Natural killer cell (primary cell): Measurements from ENCODE around the gene UBTD1. TPM values are rescaled to one million over a fixed set of nuclear protein-coding genes. Genes with fewer than 3 reads are reported as not detected.
A peak's percentile ranks its signal among the peaks of the same experiment; 100 is the strongest.

Experiments
- ATAC-seq, 3 donors: fragments of 150-1000 bp in 2 of 3; fragments of 200-7000 bp in 1 of 3; cut with Tn5 transposase; 1 replicate in 1 of 3; 2 replicates in 2 of 3; pipeline ENCODE4 v1.10.0; 2021; ENCODE audit warnings: mild to moderate bottlenecking in 2 of 3, moderate library complexity in 2 of 3
- DNase-seq, 2 donors: peaks; one replicate each; pipeline versions ENCODE4 v3.0.0 to v3.0.0-alpha.2; 2013 to 2021; ENCODE audit warnings: mixed read lengths in 1 of 2
- H3K27ac ChIP-seq: one replicate; pipeline ENCODE4 v1.5.1; 2013; ENCODE audit warnings: mild to moderate bottlenecking, low read length
- H3K27me3 ChIP-seq: one replicate; pipeline ENCODE4 v1.6.1; 2013; ENCODE audit warnings: low read length; ENCODE audit not compliant: control insufficient read depth, insufficient read depth
- H3K36me3 ChIP-seq: one replicate; pipeline ENCODE4 v1.6.1; 2013; ENCODE audit warnings: low read length; ENCODE audit not compliant: control insufficient read depth, insufficient read depth
- H3K4me1 ChIP-seq: one replicate; pipeline ENCODE4 v1.6.1; 2013; ENCODE audit warnings: low read length; ENCODE audit not compliant: control insufficient read depth, insufficient read depth
- H3K4me3 ChIP-seq: one replicate; pipeline ENCODE4 v1.5.1; 2013; ENCODE audit warnings: low read length
- H3K9me3 ChIP-seq: one replicate; pipeline ENCODE4 v1.6.1; 2013; ENCODE audit warnings: low read length; ENCODE audit not compliant: control insufficient read depth, insufficient read depth
- H3K27ac Mint-ChIP-seq, 2 donors: one replicate each; pipeline ENCODE4 v1.8.0; 2022; ENCODE audit warnings: mild to moderate bottlenecking in 2 of 2, mixed read lengths in 2 of 2, moderate library complexity in 1 of 2
- H3K27me3 Mint-ChIP-seq, 2 donors: one replicate each; pipeline ENCODE4 v1.8.0; 2022; ENCODE audit warnings: low read depth in 2 of 2, mixed read lengths in 2 of 2
- H3K36me3 Mint-ChIP-seq: one replicate; pipeline ENCODE4 v1.8.0; 2022; ENCODE audit warnings: mixed read lengths
- H3K4me1 Mint-ChIP-seq, 2 donors: one replicate each; pipeline ENCODE4 v1.8.0; 2022; ENCODE audit warnings: mixed read lengths in 2 of 2
- H3K4me3 Mint-ChIP-seq: one replicate; pipeline ENCODE4 v1.8.0; 2022; ENCODE audit warnings: mild to moderate bottlenecking, moderate library complexity, mixed read lengths
- H3K9me3 Mint-ChIP-seq, 2 donors: one replicate each; pipeline ENCODE4 v1.8.0; 2022; ENCODE audit warnings: mixed read lengths in 2 of 2
- CTCF ChIP-seq: fragments of 200-600 bp; IDR thresholded peaks from one replicate; pipeline ENCODE4 v1.8.0; 2022; ENCODE audit warnings: antibody characterized with exemption
- WGBS: methylation state at CpG from one replicate; pipeline ENCODE4 v1.1.7; 2013; ENCODE audit warnings: missing lambda C conversion rate; ENCODE audit not compliant: insufficient coverage; 5-methylcytosine and 5-hydroxymethylcytosine counted together
- intact Hi-C: fragments of 100-400 bp; cut with micrococcal nuclease; formaldehyde crosslinking; loops from one replicate; pipeline ENCODE4 v1.14.2; 2022
- total RNA-seq, 4 donors: library from RNA; stranded (reverse); fragments of 120-200 nt in 1 of 4; gene quantifications; one replicate each; pipeline versions ENCODE4 v1.2.3 to v1.2.4, GENCODE V29; 2013 to 2022

UBTD1 gene
- total RNA-seq, 3 donors from 2014 or later (not counting 1 experiment from before 2014, with no cell fraction given): 0.70 to 1.1 (median 0.75) TPM

DNA sequence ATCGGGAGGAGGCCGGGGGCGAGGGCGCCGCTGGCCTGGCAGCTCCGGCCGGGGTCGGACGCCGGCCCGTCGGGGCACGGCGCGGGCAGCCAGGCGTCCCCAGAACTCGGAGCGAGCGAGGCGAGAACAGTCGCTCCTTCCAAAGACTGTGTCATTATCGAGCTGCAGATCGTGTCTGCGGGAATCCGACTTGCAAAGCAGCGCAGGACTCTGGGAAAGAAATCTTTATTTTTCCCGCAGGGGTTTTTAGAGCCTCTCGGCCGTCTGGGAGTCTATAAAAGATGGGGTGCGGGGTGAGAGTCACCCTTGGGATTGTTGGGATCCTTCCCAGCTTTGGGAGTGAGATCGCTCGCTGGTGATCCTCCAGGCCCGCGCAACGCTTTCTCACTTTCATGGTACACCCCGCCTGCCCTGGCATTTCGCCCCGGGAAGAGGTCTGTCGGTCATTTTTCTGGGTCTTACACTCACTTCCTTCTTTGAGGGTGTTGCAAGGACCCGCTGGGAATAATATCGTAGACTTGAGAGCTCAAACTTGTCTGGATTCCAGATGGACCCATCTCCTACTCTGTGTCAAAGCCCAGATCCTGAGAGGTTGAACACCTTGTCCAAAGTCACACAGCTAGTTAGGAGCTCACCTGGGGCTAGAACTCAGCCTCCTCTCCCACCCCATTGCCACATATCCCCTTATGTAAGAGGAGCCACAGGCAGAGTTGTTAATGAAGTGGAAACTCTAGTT, 1.0 kb downstream of the UBTD1 start:
- no peaks in the 10 kb centered on the region for H3K36me3 Mint-ChIP-seq
- H3K27me3 Mint-ChIP-seq: peaks cover 23 to 26% of the 10 kb centered on the region in 2 donors
- WGBS: 9% methylated on average over 41 of the region's 41 CpGs
- peak overlapping the region; percentile 83 for H3K4me3 ChIP-seq
- TF ChIP-seq CTCF: no peak
- peak overlapping the region; percentile 65 for H3K4me3 Mint-ChIP-seq
- H3K9me3 ChIP-seq: no peaks in the 10 kb centered on the region
- H3K36me3 ChIP-seq: no peaks in the 10 kb centered on the region
- H3K4me1 ChIP-seq: peaks cover 7% of the 10 kb centered on the region
- H3K27me3 ChIP-seq: peaks cover 12% of the 10 kb centered on the region
- H3K27ac Mint-ChIP-seq: no peak overlapping the region
- no peak overlapping the region for H3K27ac ChIP-seq
- ATAC-seq (no peak), DNase-seq (peak in 1 of 2 donors; percentile 18)
- peaks cover 30% of the 10 kb centered on the region in 2 donors for H3K4me1 Mint-ChIP-seq
- H3K9me3 Mint-ChIP-seq: no peaks in the 10 kb centered on the region
- intact Hi-C loops: loop anchor here (2.0 to 5.0 kb wide), 3 partner anchors 72 to 143 kb away; partner anchors contain the start of genes PGAM1, PI4K2A and RRP12

- no peak overlapping the region for H3K27ac ChIP-seq
- no peak for TF ChIP-seq CTCF
- intact Hi-C loops: no loop called here
- Mint-ChIP-seq H3K4me3 (peak overlapping the region; percentile 66), H3K27ac (no peak overlapping the region), H3K27me3 (peaks cover 23 to 26% of the 10 kb centered on the region in 2 donors), H3K9me3 (no peaks in the 10 kb centered on the region), H3K36me3 (no peaks in the 10 kb centered on the region), H3K4me1 (peaks cover 24 to 27% of the 10 kb centered on the region in 2 donors)
- H3K4me3 ChIP-seq: no peak overlapping the region
- H3K27me3 ChIP-seq: peaks cover 12% of the 10 kb centered on the region
- DNase-seq: peak in 1 of 2 donors; percentile 7
- H3K4me1 ChIP-seq: peaks cover 7% of the 10 kb centered on the region
- WGBS: 70% methylated on average over 2 of the region's 2 CpGs
- no peak for ATAC-seq
- no peaks in the 10 kb centered on the region for H3K36me3 ChIP-seq
- H3K9me3 ChIP-seq: no peaks in the 10 kb centered on the region
These were observed 1.5 kb downstream of the UBTD1 start for GRCh38 chr10:97500297-97500575.

GRCh38 chr10:97502916-97503315, 4.2 kb downstream of the UBTD1 start:
- Mint-ChIP-seq H3K36me3 (no peaks in the 10 kb centered on the region), H3K4me1 (peaks cover 4 to 6% of the 10 kb centered on the region in 2 donors), H3K27me3 (peaks cover 29 to 30% of the 10 kb centered on the region in 2 donors), H3K4me3 (no peak overlapping the region), H3K27ac (no peak overlapping the region), H3K9me3 (no peaks in the 10 kb centered on the region)
- Histone ChIP-seq H3K27me3 (peaks cover 12% of the 10 kb centered on the region), H3K4me3 (no peak overlapping the region), H3K4me1 (peaks cover 7% of the 10 kb centered on the region), H3K36me3 (no peaks in the 10 kb centered on the region), H3K27ac (no peak overlapping the region), H3K9me3 (no peaks in the 10 kb centered on the region)
- 86% methylated on average over 5 of the region's 6 CpGs for whole genome bisulfite sequencing
- intact Hi-C loops: no loop called here
- no peak for TF ChIP-seq CTCF
- ATAC-seq: no peak
- no peak for DNase-seq

DNA sequence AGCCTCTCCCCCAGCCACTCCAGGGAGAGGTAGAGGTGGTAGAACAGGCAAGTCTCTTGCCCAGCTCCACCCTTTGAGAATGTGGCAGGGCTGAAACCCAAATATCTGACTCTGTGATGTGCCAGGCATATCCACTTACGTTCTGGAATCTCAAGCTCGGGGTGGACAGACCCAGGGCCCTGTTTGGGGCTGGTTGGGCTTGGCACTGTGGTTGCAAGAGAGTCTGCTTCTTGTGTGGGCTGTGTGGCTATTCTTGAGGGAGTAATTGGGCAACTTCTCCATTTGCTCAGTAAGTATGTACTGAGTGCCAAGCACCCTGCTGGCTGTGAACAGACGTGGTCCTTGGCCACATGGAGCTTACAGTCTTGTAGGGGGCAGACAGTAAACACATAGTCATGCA, 4.7 kb downstream of the UBTD1 start:
- peaks cover 29 to 30% of the 10 kb centered on the region in 2 donors for H3K27me3 Mint-ChIP-seq
- intact Hi-C loops: no loop called here
- no peak for TF ChIP-seq CTCF
- H3K36me3 Mint-ChIP-seq: no peaks in the 10 kb centered on the region
- Histone ChIP-seq H3K27ac (no peak overlapping the region), H3K9me3 (no peaks in the 10 kb centered on the region), H3K27me3 (peaks cover 12% of the 10 kb centered on the region), H3K4me1 (peaks cover 7% of the 10 kb centered on the region), H3K4me3 (no peak overlapping the region), H3K36me3 (no peaks in the 10 kb centered on the region)
- H3K4me3 Mint-ChIP-seq: no peak overlapping the region
- DNase-seq: no peak
- ATAC-seq: no peak
- peaks cover 0 to 1% of the 10 kb centered on the region in 2 donors for H3K4me1 Mint-ChIP-seq
- no peaks in the 10 kb centered on the region for H3K9me3 Mint-ChIP-seq
- 70% methylated on average over 2 of the region's 3 CpGs for WGBS
- no peak overlapping the region for H3K27ac Mint-ChIP-seq
